ENCODE results near the gene ARHGAP45. TPM values are rescaled to one million over a fixed set of nuclear protein-coding genes. Genes with fewer than 3 reads are reported as not detected.

ARHGAP45 gene
- polyA plus RNA-seq, 2 of the 4 experiments (the other 2 are of a cell fraction) = 1.2 to 1.9 TPM

DNA sequence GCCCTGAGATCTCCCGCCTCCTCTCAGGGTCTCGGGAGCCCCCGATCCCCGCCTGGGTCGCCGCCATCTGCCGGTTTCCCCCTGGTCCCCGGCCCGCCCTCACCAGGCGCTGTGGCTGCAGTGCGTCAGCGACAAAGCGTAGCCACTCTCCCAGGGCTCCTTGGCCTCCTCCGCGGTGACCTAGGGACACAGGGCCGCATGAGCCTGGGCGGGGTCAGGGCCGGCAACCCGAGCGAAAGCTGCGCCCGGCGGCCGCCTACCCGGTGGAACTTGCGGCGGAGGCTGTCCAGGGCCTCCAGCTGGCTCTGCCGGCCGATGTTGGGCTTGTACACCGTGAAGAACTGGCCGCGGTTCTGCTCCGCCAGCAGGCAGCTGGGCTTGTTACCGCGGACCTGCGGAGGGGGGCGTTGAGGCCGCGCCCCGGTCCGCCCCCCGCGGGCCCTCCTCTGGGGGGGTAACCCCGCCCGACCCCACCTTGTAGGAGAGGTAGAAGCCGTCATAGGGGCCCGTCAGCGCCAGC lies 42.1 kb downstream of the ARHGAP45 start (continued):
- TF ChIP-seq, protein P1, sequence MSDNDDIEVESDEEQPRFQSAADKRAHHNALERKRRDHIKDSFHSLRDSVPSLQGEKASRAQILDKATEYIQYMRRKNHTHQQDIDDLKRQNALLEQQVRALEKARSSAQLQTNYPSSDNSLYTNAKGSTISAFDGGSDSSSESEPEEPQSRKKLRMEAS (IDR thresholded peaks at IDR 0.05) = no peak
- TF ChIP-seq RAD21 (conservative IDR thresholded peaks at IDR 0.05 in 1 of 2, IDR thresholded peaks at IDR 0.05 in 1 of 2) = no peak

DNA sequence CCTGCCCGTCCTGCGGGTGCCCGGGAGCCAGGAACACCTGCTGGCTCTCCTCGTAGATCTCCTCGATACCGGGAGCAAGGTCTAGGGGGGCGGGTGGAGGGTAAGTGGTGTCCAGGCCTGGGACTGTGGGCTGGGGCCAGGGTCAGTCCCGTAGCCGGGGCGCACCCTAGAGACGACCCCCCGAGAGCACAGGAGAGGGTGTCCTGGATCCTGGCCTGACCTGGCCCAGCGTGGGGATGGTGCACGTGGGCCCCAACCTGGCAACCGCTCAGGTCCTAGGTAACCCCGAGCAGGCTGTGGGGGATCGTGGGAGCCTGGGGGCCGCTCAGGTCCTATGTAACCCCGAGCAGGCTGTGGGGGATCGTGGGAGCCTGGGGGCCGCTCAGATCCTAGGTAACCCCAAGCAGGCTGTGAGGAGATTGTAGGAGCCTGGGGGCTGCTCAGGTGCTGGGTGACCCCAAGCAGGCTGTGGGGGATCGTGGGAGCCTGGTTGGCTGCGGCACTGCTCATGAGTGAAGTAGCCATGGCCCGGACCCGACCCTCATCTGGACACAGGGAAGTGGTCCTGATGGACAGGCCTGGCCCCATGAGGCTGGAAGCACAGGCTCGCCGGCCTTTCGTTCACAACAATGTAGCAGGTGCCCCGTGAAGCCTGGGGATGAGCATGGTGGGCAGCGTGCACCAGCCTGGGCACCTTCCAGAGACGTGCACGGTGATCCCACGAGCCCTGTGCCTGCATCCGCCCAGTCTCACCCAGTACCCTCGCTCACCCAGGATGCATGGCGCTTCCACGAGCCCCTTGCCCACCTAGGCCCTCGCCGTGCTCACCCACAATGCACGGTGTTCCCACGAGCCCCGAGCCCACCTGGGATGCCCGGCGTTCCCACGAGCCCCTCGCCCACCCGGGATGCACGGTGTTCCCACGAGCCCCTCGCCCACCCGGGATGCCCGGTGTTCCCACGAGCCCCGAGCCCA lies 43.0 kb downstream of the ARHGAP45 start:
- peaks cover 54% of the 10 kb centered on the region for H3K4me1 ChIP-seq
- ChIA-PET POLR2A (no interaction called here), CTCF (no interaction called here)
- H3K4me3 ChIP-seq = no peak overlapping the region
- 88% methylated on average over 12 of the region's 54 CpGs for WGBS (ENCODE audit: missing lambda C conversion rate)
- FAIRE-seq (no peak), ATAC-seq (no peak), DNase-seq (ENCODE audit: low read depth in 1 of 2, low spot score in 1 of 2) (no peak)
- peak; percentile 18; the same call in 1 of the 2 replicates for TF ChIP-seq PBX3 (IDR thresholded peaks at IDR 0.05)
- TF ChIP-seq CHD4 (IDR thresholded peaks at IDR 0.05; ENCODE audit: borderline replicate concordance) = no peak
- no peak for TF ChIP-seq POLR2AphosphoS2 (conservative IDR thresholded peaks at IDR 0.05; ENCODE audit: low read length)
- TF ChIP-seq KDM1A (IDR thresholded peaks at IDR 0.05; ENCODE audit: low read depth) = no peak
- no peak for TF ChIP-seq MAFK (IDR thresholded peaks at IDR 0.05; ENCODE audit: partially characterized antibody)
- TF ChIP-seq, protein P2, sequence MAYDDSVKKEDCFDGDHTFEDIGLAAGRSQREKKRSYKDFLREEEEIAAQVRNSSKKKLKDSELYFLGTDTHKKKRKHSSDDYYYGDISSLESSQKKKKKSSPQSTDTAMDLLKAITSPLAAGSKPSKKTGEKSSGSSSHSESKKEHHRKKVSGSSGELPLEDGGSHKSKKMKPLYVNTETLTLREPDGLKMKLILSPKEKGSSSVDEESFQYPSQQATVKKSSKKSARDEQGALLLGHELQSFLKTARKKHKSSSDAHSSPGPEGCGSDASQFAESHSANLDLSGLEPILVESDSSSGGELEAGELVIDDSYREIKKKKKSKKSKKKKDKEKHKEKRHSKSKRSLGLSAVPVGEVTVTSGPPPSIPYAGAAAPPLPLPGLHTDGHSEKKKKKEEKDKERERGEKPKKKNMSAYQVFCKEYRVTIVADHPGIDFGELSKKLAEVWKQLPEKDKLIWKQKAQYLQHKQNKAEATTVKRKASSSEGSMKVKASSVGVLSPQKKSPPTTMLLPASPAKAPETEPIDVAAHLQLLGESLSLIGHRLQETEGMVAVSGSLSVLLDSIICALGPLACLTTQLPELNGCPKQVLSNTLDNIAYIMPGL (CRISPR knock-in tag; IDR thresholded peaks at IDR 0.05; ENCODE audit: borderline replicate concordance) = no peak
- TF ChIP-seq BHLHE40 (IDR thresholded peaks at IDR 0.05; ENCODE audit: low read depth, low read length) = no peak
- no peak overlapping the region for H3K4me2 ChIP-seq
- H3K9me3 ChIP-seq = no peaks in the 10 kb centered on the region
- H3K27ac ChIP-seq = no peak overlapping the region; a peak in 1 of 6 replicates

- Histone ChIP-seq H3K4me3 (no peak overlapping the region), H3K27ac (peak overlapping the region; percentile 56 to 84; a peak in 4 of 6 replicates), H3K4me2 (no peak overlapping the region; the same call in 2 of the 3 replicates), H3K4me1 (peaks cover 44% of the 10 kb centered on the region), H3K9me3 (no peaks in the 10 kb centered on the region)
- peak; percentile 12 to 14; a peak in 3 of 6 replicates for ATAC-seq
- ChIA-PET POLR2A (no interaction called here), CTCF (interaction anchor here (1.6 to 2.8 kb wide), 4 partner anchors 13 to 83 kb away, joined by 5 to 17 read pairs (median 12); partner anchors contain the start of gene SBNO2)
- FAIRE-seq = no peak
- no peak for TF ChIP-seq HOXB13 (CRISPR knock-in tag; IDR thresholded peaks at IDR 0.05; ENCODE audit: low read depth)
- peak in 1 of 2 experiments; percentile 62 for DNase-seq (ENCODE audit: low read depth in 1 of 2, low spot score in 1 of 2)
- 75% methylated on average over 6 of the region's 18 CpGs for WGBS (ENCODE audit: missing lambda C conversion rate)
Measured at GRCh38 chr19:1110809-1111640, 44.1 kb downstream of the ARHGAP45 start.

DNA sequence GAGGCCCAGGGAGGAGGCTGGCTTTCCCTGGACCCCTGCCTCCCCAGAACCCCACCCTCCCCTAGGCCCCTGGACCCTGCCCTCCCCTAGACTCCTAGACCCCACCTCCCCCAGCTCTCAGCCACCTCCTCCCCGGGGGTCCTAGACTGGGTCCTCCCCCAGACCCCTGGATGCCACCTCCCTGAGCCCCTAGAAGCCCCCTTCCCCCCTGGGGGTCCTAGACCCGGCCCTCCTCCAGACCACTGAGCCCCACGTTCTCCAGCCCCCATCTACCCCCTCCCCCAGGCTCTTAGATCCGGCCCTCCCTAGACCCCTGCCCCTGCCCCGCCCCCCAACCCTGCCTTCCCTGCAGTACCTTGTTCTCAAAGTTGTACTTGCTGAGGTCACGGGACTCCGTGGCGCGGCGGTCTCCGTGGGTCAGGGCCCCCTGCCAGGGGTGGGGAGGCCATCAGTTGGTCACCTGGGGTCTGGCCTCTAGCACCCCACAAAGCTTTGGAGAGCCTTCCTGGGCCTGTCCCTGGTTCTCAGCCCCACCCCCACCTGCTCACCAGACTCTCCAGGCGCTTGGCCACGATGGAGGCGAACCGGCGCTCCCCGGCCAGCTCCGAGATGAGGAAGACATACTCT lies 44.8 kb downstream of the ARHGAP45 start:
- ChIA-PET POLR2A (no interaction called here), CTCF (interaction anchor here (1.1 to 2.8 kb wide), 13 partner anchors 13 to 141 kb away, joined by 3 to 29 read pairs (median 12); partner anchors contain the start of gene SBNO2)
- ATAC-seq (no peak), DNase-seq (ENCODE audit: low read depth in 1 of 2, low spot score in 1 of 2) (no peak), FAIRE-seq (no peak)
- TF ChIP-seq, protein P2 (CRISPR knock-in tag; IDR thresholded peaks at IDR 0.05; ENCODE audit: borderline replicate concordance) = no peak
- TF ChIP-seq, protein P1 (IDR thresholded peaks at IDR 0.05) = no peak
- TF ChIP-seq RARB (CRISPR knock-in tag; IDR thresholded peaks at IDR 0.05) = no peak
- no peak for TF ChIP-seq ZC3H11A (IDR thresholded peaks at IDR 0.05)
- TF ChIP-seq NFE2L2 (conservative IDR thresholded peaks at IDR 0.05; ENCODE audit: low read length) = no peak
- no peak for TF ChIP-seq CTCF (IDR thresholded peaks at IDR 0.05)
- no peak for TF ChIP-seq HOXA7 (CRISPR knock-in tag; IDR thresholded peaks at IDR 0.05)
- no peak overlapping the region for H3K4me2 ChIP-seq
- no peaks in the 10 kb centered on the region for H3K9me3 ChIP-seq
- H3K4me1 ChIP-seq = peaks cover 38% of the 10 kb centered on the region
- H3K27ac ChIP-seq = peak overlapping the region; percentile 56 to 84; a peak in 4 of 6 replicates
- H3K4me3 ChIP-seq = no peak overlapping the region
- WGBS (ENCODE audit: missing lambda C conversion rate) = no CpG with 5 or more reads among the region's 18 CpGs

Data from A549 (cell line).